ENCODE results near the gene RESP18.
"Not testable (repeated sequence)": the region's sequence is repeated elsewhere in the genome, so short reads cannot be mapped to it uniquely, and the experiment has no call there.

Gene RESP18

GRCh38 chr2:219325136-219325535 is 7.4 kb downstream of the RESP18 start:
- no peak for DNase-seq

- DNase-seq = no peak
Observed at GRCh38 chr2:219323434-219323833, 9.1 kb downstream of the RESP18 start.

DNA sequence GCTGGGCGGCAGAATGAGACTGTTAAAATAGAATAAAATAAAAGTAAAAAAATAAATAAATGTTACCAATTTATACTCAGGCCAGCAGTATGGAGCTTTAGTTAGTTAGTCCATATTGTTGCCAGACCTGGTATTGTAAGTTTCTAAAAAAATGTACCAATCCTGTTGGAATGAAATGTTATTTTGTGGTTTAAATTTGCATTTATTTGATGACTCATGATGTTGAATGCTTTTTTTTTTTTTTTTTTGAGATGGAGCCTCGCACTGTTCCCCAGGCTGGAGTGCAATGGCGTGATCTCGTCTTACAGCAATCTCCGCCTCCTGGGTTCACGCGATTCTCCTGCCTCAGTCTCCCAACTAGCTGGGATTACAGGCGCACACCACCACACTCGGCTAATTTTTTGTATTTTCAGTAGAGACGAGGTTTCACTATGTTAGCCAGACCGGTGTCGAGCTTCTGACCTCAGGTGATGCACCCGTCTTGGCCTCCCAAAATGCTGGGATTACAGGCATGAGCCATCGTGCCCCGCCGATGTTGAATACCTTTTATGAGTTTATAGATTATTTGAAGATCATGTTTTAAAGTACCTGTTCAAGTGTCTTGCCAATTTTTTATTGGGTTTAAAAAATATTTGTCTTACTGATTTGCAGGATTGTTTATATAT is 17.6 kb downstream of the RESP18 start:
- no peak for DNase-seq

DNA sequence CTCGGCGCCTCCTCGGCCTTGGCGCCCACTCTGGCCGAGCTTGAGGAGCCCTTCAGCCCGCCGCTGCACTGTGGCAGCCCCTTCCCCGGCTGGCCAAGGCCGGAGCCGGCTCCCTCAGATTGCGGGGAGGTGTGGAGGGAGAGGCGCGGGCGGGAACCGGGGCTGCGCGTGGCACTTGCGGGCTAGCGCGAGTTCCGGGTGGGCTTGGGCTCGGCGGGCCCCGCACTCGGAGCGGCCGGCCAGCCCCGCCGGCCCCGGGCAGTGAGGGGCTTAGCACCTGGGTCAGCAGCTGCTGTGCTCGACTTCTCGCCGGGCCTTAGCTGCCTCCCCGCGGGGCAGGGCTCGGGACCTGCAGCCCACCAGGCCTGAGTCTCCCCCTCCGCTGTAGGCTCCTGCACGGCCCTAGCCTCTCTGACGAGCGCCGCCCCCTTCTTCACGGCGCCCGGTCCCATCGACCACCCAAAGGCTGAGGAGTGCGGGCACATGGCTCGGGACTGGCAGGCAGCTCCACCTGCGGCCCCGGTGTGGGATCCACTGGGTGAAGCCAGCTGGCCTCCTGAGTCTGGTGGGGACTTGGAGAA is 19.8 kb downstream of the RESP18 start:
- not testable (repeated sequence) for DNase-seq

GRCh38 chr2:219309278-219309677 is 23.3 kb downstream of the RESP18 start, which contains the start of gene PTPRN:
Gene PTPRN (minus strand): TSS chr2:219309401. CDS start chr2:219309332, 69 bp downstream.
- no peak for DNase-seq

- no peak for DNase-seq
Observed at GRCh38 chr2:219308142-219309101, 24.1 kb downstream of the RESP18 start.

DNA sequence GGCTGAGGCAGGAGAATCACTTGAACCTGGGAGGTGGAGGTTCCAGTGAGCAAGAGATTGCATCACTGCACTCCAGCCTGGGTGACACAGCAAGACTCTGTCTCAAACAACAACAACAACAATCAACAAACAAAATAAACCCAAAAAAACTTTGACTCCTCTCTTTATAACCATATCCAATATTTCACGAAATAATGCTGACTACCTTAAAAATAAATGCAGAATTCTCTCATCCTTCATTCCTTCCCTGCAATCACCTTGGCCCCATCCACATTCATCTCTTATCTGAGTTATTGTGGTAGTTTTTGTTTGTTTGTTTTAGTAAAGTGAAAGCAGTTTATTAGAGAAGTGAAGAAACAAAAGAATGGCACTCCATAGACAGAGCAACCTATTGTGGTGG is 26.5 kb downstream of the RESP18 start:
- no peak for DNase-seq

- no peak for DNase-seq
Observed at GRCh38 chr2:219304223-219304622, 28.3 kb downstream of the RESP18 start.

DNA sequence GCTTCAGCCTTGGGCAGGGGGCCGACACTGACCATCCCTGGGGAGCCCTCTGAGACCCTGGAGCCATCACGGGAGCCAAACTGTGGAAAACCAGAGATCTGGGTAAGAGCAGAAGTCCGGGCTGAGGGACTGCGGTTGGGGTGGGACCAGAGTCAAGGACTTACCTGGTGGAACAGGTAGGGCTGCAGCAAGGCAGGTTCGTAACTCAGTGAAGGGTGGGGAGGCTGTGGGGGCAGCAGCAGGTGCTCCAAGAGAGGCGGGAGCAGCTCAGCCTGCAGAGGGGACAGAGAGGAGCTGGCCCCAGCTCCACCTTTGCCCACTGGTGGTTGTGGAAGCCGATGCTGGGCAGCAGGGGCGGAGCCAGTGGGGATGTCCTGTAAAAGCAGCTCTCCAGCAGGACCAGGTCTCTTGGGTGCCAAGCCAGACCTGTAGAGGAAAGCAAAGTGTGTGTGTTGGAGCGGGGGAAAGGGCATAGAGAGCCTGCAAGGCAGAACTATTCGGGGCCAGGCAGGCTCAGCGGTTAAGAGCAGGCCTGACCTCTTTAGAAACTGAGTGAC is 30.1 kb downstream of the RESP18 start:
- DNase-seq = no peak

- DNase-seq = no peak
Observed at GRCh38 chr2:219300022-219300421, 32.5 kb downstream of the RESP18 start.

- no peak for DNase-seq
Observed at GRCh38 chr2:219299372-219299760, 33.2 kb downstream of the RESP18 start.

- DNase-seq = peak; percentile 22 to 43
Observed at GRCh38 chr2:219298759-219299371, 33.7 kb downstream of the RESP18 start.

DNA sequence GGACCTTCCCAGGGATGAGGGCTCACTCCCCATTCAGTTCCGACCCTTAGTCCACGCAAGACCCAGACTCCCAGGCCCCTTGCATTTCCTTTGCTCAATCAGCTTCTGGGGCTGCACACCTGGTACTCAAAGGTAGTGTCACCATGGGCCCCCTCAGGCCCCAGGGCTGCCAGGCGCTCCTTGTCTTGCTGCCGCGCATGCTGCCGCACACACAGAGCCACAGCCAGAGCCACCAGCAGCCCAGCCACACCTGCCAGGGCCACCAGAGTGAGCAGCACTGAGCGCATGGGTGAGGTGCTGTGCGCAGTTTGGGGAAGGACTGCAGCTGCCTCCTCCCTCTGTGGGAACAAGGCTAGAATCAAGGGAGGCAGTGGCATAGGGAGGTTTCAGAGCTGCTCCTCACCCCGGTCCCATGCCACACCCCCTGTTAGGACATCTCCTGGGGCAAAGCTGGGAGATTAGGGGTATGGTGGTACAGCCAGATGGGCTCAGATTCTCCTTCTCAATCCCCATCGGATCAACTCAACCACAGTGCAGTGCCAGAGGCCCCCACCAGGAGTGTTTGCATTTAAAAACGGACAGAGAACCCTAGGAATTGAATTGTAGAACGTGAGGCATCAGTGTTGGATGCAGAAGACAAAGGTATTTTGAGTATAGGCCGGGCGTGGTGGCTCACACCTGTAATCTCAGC is 34.6 kb downstream of the RESP18 start:
- DNase-seq = no peak

GRCh38 chr2:219296631-219297391 is 35.7 kb downstream of the RESP18 start:
- DNase-seq = no peak

GRCh38 chr2:219296142-219296541 is 36.4 kb downstream of the RESP18 start:
- no peak for DNase-seq

DNA sequence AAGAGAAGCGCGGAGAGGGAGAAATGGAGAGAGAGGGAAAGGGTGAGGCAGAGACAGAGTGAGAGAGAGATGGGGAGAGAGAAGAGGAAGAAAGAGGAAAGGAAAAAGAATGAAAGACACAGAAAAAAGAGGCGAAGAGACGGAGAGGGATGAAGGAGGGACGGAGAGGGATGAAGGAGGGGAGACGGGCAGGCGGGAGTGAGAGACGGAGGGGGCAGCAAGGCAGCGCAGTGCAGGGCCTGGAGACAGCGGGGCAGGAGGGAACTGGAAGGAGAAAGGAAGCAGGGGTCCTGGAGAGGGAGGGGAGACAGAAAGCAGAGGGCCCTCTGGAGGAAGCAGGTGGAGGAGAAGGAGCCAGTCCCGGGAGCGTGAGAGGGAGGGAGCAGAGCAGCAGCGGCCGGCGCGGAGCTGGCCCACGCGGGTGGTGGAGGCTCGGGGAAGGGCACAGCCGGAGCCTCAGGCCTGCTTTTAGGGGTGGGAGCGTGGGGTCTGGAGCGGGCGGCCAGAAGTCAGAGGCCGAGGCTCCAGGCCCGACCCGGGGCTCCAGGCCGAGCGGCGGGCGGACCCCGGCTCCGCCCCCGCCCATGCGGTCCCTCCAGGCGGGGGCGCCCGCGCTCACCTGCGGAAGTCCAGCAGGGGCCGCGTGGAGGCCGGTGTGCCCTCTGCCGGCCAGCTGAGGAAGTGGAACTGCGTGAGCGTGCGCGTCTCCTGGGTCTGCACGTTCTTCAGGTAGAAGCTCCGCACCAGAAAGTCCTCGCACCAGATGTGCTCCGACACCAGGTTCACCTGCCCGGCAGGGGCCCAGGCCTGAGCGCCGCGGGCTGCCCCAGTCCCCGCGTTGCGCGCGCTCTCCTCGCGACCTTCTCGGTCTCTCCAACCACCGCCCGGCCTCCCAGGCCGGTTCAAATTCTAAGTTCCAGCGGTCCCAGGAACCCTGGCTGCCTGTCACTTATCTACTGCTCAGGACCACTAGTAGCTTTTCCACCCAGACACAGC is 37.9 kb downstream of the RESP18 start:
- DNase-seq = peak; percentile 39 to 61

- DNase-seq = no peak
Observed at GRCh38 chr2:219293736-219294231, 38.8 kb downstream of the RESP18 start.

DNA sequence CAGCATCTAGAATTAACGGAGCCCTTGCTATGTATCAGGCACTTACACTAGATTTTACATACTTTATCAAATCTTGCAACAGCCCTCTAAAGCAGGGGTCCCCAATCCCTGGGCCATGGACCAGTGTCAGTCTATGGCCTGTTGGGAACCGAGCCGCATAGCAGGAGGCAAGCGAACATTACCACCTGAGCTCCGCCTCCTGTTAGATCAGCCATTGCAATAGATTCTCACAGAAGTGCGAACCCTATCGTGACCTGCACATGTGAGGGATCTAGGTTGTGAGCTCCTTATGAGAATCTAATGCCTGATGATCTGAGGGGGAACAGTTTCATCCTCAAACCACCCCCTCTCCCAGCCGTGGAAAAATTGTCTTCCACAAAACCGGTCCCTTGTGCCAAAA is 39.9 kb downstream of the RESP18 start:
- no peak for DNase-seq

- no peak for DNase-seq
Observed at GRCh38 chr2:219291910-219292490, 40.5 kb downstream of the RESP18 start.

GRCh38 chr2:219291394-219291793 is 41.1 kb downstream of the RESP18 start:
- DNase-seq = no peak
